SK-N-SH treated with all-trans-retinoic acid at 6 μM for 48 hours (cell line): Measurements from ENCODE around the gene HTR1A.

Experiments
- ATAC-seq: fragments of 200-7000 bp; cut with Tn5 transposase; 3 replicates; pipeline ENCODE4 v1.9.1; 2020; ENCODE audit warnings: mild to moderate bottlenecking, moderate library complexity
- CSDC2 ChIP-seq: fragments of 250-450 bp; sonication (Bioruptor Pico); IDR thresholded peaks from 2 replicates; pipeline ENCODE4 v1.5.0; 2020; ENCODE audit warnings: mild to moderate bottlenecking, moderate library complexity
- CSRNP3 ChIP-seq: fragments of 250-450 bp; sonication (Bioruptor Pico); IDR thresholded peaks from 2 replicates; pipeline ENCODE4 v1.5.1; 2021; ENCODE audit warnings: mild to moderate bottlenecking, moderate library complexity
- GLIS3 ChIP-seq: fragments of 250-450 bp; sonication (Bioruptor Pico); IDR thresholded peaks from 2 replicates; pipeline ENCODE4 v1.5.0; 2020; ENCODE audit warnings: mild to moderate bottlenecking, moderate library complexity
- OSR1 ChIP-seq: fragments of 250-450 bp; sonication (Bioruptor Pico); IDR thresholded peaks from 2 replicates; pipeline ENCODE4 v1.8.0; 2022; ENCODE audit warnings: moderate library complexity, mild to moderate bottlenecking, inconsistent platforms
- PATZ1 ChIP-seq: fragments of 250-450 bp; sonication (Bioruptor Pico); IDR thresholded peaks from 2 replicates; pipeline ENCODE4 v1.8.0; 2020; ENCODE audit warnings: mild to moderate bottlenecking, moderate library complexity, borderline replicate concordance
- POU6F1 ChIP-seq: fragments of 250-450 bp; sonication (Bioruptor Pico); IDR thresholded peaks from 2 replicates; pipeline ENCODE4 v1.8.0; 2021; ENCODE audit warnings: low read depth, mild to moderate bottlenecking, moderate library complexity, borderline replicate concordance
- PPARA ChIP-seq: fragments of 250-450 bp; sonication (Bioruptor Pico); IDR thresholded peaks from 2 replicates; pipeline ENCODE4 v1.5.0; 2020; ENCODE audit warnings: mild to moderate bottlenecking, borderline replicate concordance
- RARB ChIP-seq: fragments of 250-450 bp; sonication (Bioruptor Pico); IDR thresholded peaks from 2 replicates; pipeline ENCODE4 v1.8.0; 2021; ENCODE audit warnings: mild to moderate bottlenecking, moderate library complexity
- SNAI2 ChIP-seq: fragments of 250-450 bp; sonication (Bioruptor Pico); IDR thresholded peaks from 2 replicates; pipeline ENCODE4 v1.5.0; 2020; ENCODE audit warnings: mild to moderate bottlenecking, moderate library complexity
- TCF4 ChIP-seq: fragments of 250-450 bp; sonication (Bioruptor Pico); IDR thresholded peaks from 2 replicates; pipeline ENCODE4 v1.8.0; 2021; ENCODE audit warnings: mild to moderate bottlenecking, moderate library complexity, borderline replicate concordance
- TOX ChIP-seq: fragments of 250-450 bp; sonication (Bioruptor Pico); IDR thresholded peaks from 2 replicates; pipeline ENCODE4 v1.8.0; 2021; ENCODE audit warnings: mild to moderate bottlenecking, moderate library complexity, borderline replicate concordance
- ZC3H10 ChIP-seq: fragments of 250-450 bp; sonication (Bioruptor Pico); IDR thresholded peaks from 2 replicates; pipeline ENCODE4 v1.5.1; 2021; ENCODE audit warnings: mild to moderate bottlenecking, moderate library complexity
- ZFP3 ChIP-seq: fragments of 250-450 bp; sonication (Bioruptor Pico); IDR thresholded peaks from 2 replicates; pipeline ENCODE4 v1.5.0; 2020; ENCODE audit warnings: mild to moderate bottlenecking, moderate library complexity
- ZFP30 ChIP-seq: fragments of 450-650 bp; formaldehyde crosslinking; IDR thresholded peaks from 2 replicates; pipeline ENCODE4 v1.5.0; 2022; ENCODE audit warnings: mild to moderate bottlenecking, moderate library complexity
- ZNF565 ChIP-seq: fragments of 450-650 bp; formaldehyde crosslinking; conservative IDR thresholded peaks from 2 replicates; pipeline ENCODE4 v1.5.0; 2020; ENCODE audit warnings: low read depth, mild to moderate bottlenecking, moderate library complexity
- ZNF70 ChIP-seq: fragments of 450-650 bp; formaldehyde crosslinking; IDR thresholded peaks from 2 replicates; pipeline ENCODE4 v1.5.0; 2020; ENCODE audit warnings: mild to moderate bottlenecking, moderate library complexity
- TF ChIP-seq, protein P1 (sequence below): fragments of 250-450 bp; sonication (Bioruptor Pico); IDR thresholded peaks from 2 replicates; pipeline ENCODE4 v1.5.0; 2020; ENCODE audit warnings: mild to moderate bottlenecking, moderate library complexity

The HTR1A gene

DNA sequence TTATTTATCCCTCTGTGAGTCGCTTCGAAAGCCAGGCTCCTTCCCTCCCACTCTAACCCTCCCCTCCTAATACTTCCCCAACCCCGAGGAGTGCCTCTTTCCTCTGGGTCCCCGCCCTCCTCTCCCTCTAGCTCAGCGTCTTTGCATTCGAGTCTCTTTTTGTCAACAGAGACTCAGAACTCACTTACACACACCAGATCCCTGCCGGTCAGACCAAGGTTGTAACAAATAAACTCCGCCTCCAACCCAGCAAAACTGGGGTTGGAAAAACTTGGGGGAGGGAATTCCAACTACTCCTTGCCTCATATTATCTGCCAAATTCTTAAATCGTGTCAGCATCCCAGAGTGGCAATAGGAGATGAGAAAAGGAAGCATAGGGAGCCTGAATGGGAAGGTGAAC lies at the start of gene HTR1A:
TSS of gene HTR1A (minus strand) at position 167 of the 400 bp plus-strand sequence. CDS start 726 bp downstream, outside the sequence.
- TF ChIP-seq, protein P1, sequence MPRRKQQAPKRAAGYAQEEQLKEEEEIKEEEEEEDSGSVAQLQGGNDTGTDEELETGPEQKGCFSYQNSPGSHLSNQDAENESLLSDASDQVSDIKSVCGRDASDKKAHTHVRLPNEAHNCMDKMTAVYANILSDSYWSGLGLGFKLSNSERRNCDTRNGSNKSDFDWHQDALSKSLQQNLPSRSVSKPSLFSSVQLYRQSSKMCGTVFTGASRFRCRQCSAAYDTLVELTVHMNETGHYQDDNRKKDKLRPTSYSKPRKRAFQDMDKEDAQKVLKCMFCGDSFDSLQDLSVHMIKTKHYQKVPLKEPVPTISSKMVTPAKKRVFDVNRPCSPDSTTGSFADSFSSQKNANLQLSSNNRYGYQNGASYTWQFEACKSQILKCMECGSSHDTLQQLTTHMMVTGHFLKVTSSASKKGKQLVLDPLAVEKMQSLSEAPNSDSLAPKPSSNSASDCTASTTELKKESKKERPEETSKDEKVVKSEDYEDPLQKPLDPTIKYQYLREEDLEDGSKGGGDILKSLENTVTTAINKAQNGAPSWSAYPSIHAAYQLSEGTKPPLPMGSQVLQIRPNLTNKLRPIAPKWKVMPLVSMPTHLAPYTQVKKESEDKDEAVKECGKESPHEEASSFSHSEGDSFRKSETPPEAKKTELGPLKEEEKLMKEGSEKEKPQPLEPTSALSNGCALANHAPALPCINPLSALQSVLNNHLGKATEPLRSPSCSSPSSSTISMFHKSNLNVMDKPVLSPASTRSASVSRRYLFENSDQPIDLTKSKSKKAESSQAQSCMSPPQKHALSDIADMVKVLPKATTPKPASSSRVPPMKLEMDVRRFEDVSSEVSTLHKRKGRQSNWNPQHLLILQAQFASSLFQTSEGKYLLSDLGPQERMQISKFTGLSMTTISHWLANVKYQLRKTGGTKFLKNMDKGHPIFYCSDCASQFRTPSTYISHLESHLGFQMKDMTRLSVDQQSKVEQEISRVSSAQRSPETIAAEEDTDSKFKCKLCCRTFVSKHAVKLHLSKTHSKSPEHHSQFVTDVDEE = no peak
- TF ChIP-seq ZFP3 (CRISPR knock-in tag) (no peak), ZC3H10 (CRISPR knock-in tag) (no peak), SNAI2 (CRISPR knock-in tag) (no peak), TOX (no peak), ZFP30 (CRISPR knock-in tag) (no peak), RARB (no peak), POU6F1 (CRISPR knock-in tag) (no peak), CSRNP3 (CRISPR knock-in tag) (no peak), PPARA (CRISPR knock-in tag) (no peak), GLIS3 (no peak), OSR1 (CRISPR knock-in tag) (no peak), ZNF565 (CRISPR knock-in tag) (no peak)
- no peak for ATAC-seq

- ATAC-seq = no peak
- TF ChIP-seq CSRNP3 (CRISPR knock-in tag) = no peak
- no peak for TF ChIP-seq POU6F1 (CRISPR knock-in tag)
- no peak for TF ChIP-seq PATZ1 (CRISPR knock-in tag)
- TF ChIP-seq ZNF565 (CRISPR knock-in tag) = no peak
- TF ChIP-seq, protein P1 = no peak
- TF ChIP-seq GLIS3 = no peak
- TF ChIP-seq ZNF70 (CRISPR knock-in tag) = no peak
- no peak for TF ChIP-seq CSDC2 (CRISPR knock-in tag)
- no peak for TF ChIP-seq OSR1 (CRISPR knock-in tag)
- no peak for TF ChIP-seq PPARA (CRISPR knock-in tag)
- no peak for TF ChIP-seq TCF4 (CRISPR knock-in tag)
- no peak for TF ChIP-seq ZFP3 (CRISPR knock-in tag)
- TF ChIP-seq ZFP30 (CRISPR knock-in tag) = no peak
These were observed 41.7 kb upstream of the HTR1A start for GRCh38 chr5:64003966-64004365.
